Kidney (tissue), 22 donors: ENCODE results near the gene CATSPER1. TPM values are rescaled to one million over a fixed set of nuclear protein-coding genes. Genes with fewer than 3 reads are reported as not detected.

Source experiments
- DNase-seq, 5 donors: peaks; one replicate each; pipeline ENCODE4 v3.0.0-alpha.2; 2013 to 2020
- FAIRE-seq: peaks from 2 replicates; lab custom pipeline; 2012; peaks lifted over from hg19 to GRCh38; lab: Jason Lieb, UNC
- H3K27ac ChIP-seq, 2 donors: one replicate each; pipeline ENCODE4 v1.7.0; 2013; ENCODE audit warnings: low read depth in 2 of 2, low read length in 2 of 2, inconsistent platforms in 1 of 2
- H3K27me3 ChIP-seq: one replicate; pipeline ENCODE4 v1.7.1; 2013; ENCODE audit warnings: low read length, inconsistent platforms; ENCODE audit not compliant: control insufficient read depth, insufficient read depth
- H3K36me3 ChIP-seq, 3 donors: one replicate each; pipeline versions ENCODE4 v1.7.0 to v1.7.1; 2013; ENCODE audit warnings: low read length in 3 of 3, control low read depth in 1 of 3, inconsistent platforms in 1 of 3; ENCODE audit not compliant: insufficient read depth in 3 of 3, control insufficient read depth in 2 of 3
- H3K4me1 ChIP-seq, 3 donors: one replicate each; pipeline versions ENCODE4 v1.7.0 to v1.7.1; 2013; ENCODE audit warnings: low read length in 3 of 3, inconsistent platforms in 1 of 3, low read depth in 1 of 3; ENCODE audit not compliant: control insufficient read depth in 2 of 3, insufficient read depth in 2 of 3
- H3K4me3 ChIP-seq, 3 donors: one replicate each; pipeline versions ENCODE4 v1.7.0 to v1.8.1; 2013; ENCODE audit warnings: low read length in 3 of 3, control low read depth in 1 of 3, inconsistent platforms in 1 of 3
- H3K9ac ChIP-seq, 3 donors: one replicate each; pipeline versions ENCODE4 v1.7.0 to v1.7.1; 2013; ENCODE audit warnings: low read length in 3 of 3, control low read depth in 1 of 3, inconsistent platforms in 1 of 3
- H3K9me3 ChIP-seq, 3 donors: one replicate each; pipeline versions ENCODE4 v1.7.0 to v1.7.1; 2013; ENCODE audit warnings: low read length in 3 of 3, control low read depth in 1 of 3, inconsistent platforms in 1 of 3; ENCODE audit not compliant: control insufficient read depth in 2 of 3, insufficient read depth in 1 of 3
- CTCF ChIP-seq: IDR thresholded peaks from 3 replicates; pipeline ENCODE4 v1.5.1; 2012; ENCODE audit warnings: mild to moderate bottlenecking, moderate library complexity, borderline replicate concordance; ENCODE audit not compliant: insufficient read depth; ENCODE audit errors: extremely low read depth
- intact Hi-C: fragments of 100-400 bp; cut with DNase I; formaldehyde crosslinking; loops from one replicate; pipeline ENCODE4 v1.11.1; 2022
- long read RNA-seq, 10 donors: library from polyadenylated mRNA in 1 of 10; unstranded in 1 of 10; transcript quantifications; one replicate each; pipeline ENCODE4 v2.0.0 and lab custom pipeline, GENCODE V29; 2021 to 2026
- polyA plus RNA-seq: library from polyadenylated mRNA; stranded (reverse); fragments of 350-450 nt; fragmentation: Illumina TruSeq; extraction: RNeasy Lipid Tissue Mini Kit (QIAGEN cat#74804); gene quantifications from one replicate; pipeline ENCODE4 v1.2.3, GENCODE V29; 2014; ENCODE audit warnings: low read depth, low replicate concordance; ENCODE audit not compliant: insufficient read depth
- total RNA-seq: library from RNA; stranded (reverse); fragmentation: NEBNext Ultra II Directional; extraction: Animal tissue kit (Norgen Biotek cat#: 25700); gene quantifications from one replicate; pipeline ENCODE4 v1.2.1, GENCODE V29; 2021
- donor health status: control.
- donor health status: control.
- donor health status: control.
- donor health status: control.
- donor health status: control.
- donor health status: DM: yes; HTN: yes; CAD: no.
- donor health status: Normal renal cell carcinoma (clear cell type).

CATSPER1 gene
- total RNA-seq (0.76 TPM), polyA plus RNA-seq (not detected)
- long read RNA-seq, donor 1 = 0 reads
- long read RNA-seq, donor 2, partial matches to known transcripts = 216 of 227 reads
- long read RNA-seq, donor 2, other reads (novel, unspliced or antisense) = 11 of 227 reads
- long read RNA-seq, donor 3 = 0 reads
- long read RNA-seq, donor 4 = 0 reads
- long read RNA-seq, donor 5 = 0 reads
- long read RNA-seq, donor 6 = 0 reads
- long read RNA-seq, donor 7 = 0 reads
- long read RNA-seq, donor 8 = 0 reads
- long read RNA-seq, donor 9 = 0 reads
- long read RNA-seq, donor 10 = 0 reads

- intact Hi-C loops = no loop called here
Observed at GRCh38 chr11:66026017-66026529, at the start of gene CATSPER1. TSS of gene CATSPER1 (minus strand) at chr11:66026479. CDS start at chr11:66026379, 100 bp downstream.

DNA sequence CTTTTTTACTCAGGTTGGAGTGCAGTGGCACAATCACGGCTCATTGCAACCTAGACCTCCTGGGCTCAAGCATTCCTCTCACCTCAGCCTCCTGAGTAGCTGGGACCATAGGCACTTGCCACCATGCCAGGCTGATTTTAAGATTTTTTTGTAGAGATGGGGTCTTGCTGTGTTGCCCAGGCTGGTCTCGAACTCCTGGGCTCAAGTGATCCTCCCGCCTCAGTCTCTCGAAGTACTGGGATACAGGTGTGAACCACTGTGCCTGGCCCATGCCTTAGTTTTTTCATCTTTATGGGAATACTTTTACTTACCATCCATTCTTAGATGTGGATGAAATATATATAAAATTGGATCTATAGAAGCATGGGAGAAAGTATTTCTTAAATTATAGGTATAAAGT lies 49.0 kb upstream of the CATSPER1 start:
- intact Hi-C loops = no loop called here
- no peaks in the 10 kb centered on the region for H3K27me3 ChIP-seq
- no peak overlapping the region for H3K4me3 ChIP-seq
- no peak overlapping the region for H3K9ac ChIP-seq
- FAIRE-seq = no peak
- no peaks in the 10 kb centered on the region for H3K36me3 ChIP-seq
- H3K4me1 ChIP-seq = peaks cover 0 to 7% (median 6%) of the 10 kb centered on the region in 3 donors
- H3K9me3 ChIP-seq = no peaks in the 10 kb centered on the region
- TF ChIP-seq CTCF = no peak
- no peak overlapping the region for H3K27ac ChIP-seq
- DNase-seq = no peak

More at GRCh38 chr11:66026017-66026529, at the start of gene CATSPER1:
- no peaks in the 10 kb centered on the region for H3K27me3 ChIP-seq
- no peaks in the 10 kb centered on the region for H3K36me3 ChIP-seq
- H3K9ac ChIP-seq = no peak within 1 kb of the TSS
- H3K4me1 ChIP-seq = no peaks in the 10 kb centered on the region
- H3K27ac ChIP-seq = no peak within 1 kb of the TSS
- FAIRE-seq (no peak), DNase-seq (peak in 1 of 5 donors; percentile 71)
- no peak for TF ChIP-seq CTCF
- H3K4me3 ChIP-seq = no peak within 1 kb of the TSS
- no peaks in the 10 kb centered on the region for H3K9me3 ChIP-seq

GRCh38 chr11:66073669-66074068 lies 47.4 kb upstream of the CATSPER1 start:
- no peak for TF ChIP-seq CTCF
- H3K4me3 ChIP-seq = no peak overlapping the region
- no peak for FAIRE-seq
- DNase-seq = no peak
- H3K9ac ChIP-seq = no peak overlapping the region
- no peaks in the 10 kb centered on the region for H3K9me3 ChIP-seq
- no peaks in the 10 kb centered on the region for H3K36me3 ChIP-seq
- H3K27me3 ChIP-seq = no peaks in the 10 kb centered on the region
- no peak overlapping the region for H3K27ac ChIP-seq
- intact Hi-C loops = no loop called here
- H3K4me1 ChIP-seq = peaks cover 0 to 13% (median 12%) of the 10 kb centered on the region in 3 donors
